HG03469 (cell line): ENCODE measurements around the gene MLLT1.

Experiments
- ATAC-seq: cut with Tn5 transposase; IDR thresholded peaks from one replicate; pipeline ENCODE4 v1.9.1; 2021; ENCODE audit warnings: mild to moderate bottlenecking, moderate library complexity, moderate number of reproducible peaks; ENCODE audit not compliant: unreplicated experiment

MLLT1 gene

DNA sequence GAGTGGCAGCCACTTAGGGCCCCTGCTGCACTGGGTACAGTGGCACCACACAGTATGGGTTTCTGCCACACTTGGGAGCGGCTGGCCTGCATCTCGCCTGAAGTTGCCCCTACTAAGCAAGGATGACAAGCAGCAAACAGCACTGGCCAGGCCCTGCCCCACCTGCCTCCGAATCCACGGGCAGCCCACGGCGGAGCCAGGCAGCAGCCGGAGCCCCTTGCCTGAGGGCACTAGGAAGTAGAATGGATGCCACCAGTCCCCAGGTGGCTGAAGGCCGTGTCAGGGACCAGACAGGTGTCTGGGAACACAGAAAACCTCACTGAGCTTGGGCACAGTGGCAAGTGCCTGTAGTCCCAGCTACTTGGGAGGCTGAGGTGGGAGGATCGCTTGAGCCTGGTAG is 19.4 kb downstream of the MLLT1 start:
- ATAC-seq: no peak

DNA sequence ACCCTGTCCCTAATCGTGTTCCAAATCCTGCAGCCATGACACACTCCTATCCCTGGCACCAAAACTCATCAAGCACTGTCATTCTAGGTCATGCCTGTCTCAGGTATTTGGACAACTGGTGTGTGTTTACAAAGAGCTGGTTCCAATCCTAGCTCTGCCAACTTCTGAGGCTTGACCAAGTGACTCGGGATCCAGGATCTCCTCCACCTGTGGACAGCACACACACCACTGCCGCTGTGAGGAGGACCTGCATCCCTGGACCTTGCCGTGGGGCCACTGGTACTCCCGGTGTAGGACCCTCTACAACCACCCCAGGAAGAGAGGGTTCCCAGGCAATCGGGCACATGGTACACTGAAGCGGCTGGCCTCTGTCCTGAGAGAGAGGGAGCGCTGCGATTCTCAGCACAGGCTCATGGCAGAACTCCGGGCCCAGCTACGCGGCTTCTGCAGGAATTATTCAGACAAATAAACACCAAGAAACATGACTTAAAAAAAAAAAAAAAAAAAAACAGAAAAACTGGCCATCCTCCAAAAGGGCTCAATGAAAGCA is 20.4 kb downstream of the MLLT1 start:
- no peak for ATAC-seq

DNA sequence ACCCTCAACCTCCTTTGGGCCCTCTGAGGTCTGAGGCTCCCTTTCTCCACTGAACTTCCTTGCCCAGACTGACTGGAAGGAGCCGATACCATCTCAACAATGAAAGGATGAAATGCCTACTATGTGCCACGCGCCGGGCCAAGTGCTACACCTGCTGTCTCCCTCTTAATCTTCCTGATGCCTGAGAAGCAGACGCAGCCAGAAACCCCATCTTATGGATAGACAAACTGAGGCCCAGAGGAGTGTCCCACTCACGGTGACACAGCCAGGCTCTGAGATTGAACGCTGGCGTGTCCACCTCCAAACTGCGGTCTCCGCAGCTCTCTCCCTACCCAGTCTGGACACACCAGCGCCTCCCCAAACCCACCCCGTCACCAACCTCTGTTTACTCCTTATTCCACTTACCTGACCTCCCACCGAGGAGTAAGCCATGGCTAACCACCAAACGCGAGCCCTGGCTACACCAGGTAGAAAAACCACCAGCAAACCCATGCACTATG is 20.9 kb downstream of the MLLT1 start:
- ATAC-seq: no peak

DNA sequence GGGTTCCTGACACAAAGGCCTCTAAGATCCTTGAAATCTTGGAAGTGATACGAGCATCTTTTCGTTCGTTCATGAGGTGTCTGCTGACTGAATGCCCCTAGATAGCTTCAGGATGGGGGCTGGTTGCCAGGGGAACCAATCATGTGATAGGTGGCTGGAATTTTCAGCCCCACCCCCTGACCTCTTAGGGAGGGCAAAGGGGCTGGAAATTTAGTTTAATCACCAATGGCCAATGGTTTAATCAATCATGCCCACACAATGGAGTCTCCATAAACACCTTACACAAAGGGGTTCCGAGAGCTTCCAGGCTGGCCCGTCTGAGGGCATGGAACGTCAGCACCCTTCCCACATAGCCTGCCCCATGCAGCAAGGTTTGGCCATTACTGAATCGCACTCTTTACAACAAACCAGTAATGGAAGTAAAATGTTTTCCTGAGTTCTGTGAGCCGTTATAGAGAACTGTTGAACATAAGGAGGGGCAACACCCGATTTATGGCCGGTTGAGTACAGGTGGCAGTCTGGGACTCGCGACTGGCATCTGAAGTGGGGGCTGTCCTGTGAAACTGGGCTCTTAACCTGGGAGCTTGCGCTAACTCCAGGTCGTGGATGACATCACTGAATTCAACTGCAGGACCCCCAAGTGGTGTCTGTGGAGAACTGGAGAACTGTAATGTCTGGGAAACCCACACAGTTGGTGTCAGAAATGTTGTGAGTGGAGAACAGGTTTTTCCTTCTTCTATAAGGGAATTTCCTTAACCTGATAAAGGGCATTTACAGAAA is 25.6 kb downstream of the MLLT1 start:
- ATAC-seq: no peak

DNA sequence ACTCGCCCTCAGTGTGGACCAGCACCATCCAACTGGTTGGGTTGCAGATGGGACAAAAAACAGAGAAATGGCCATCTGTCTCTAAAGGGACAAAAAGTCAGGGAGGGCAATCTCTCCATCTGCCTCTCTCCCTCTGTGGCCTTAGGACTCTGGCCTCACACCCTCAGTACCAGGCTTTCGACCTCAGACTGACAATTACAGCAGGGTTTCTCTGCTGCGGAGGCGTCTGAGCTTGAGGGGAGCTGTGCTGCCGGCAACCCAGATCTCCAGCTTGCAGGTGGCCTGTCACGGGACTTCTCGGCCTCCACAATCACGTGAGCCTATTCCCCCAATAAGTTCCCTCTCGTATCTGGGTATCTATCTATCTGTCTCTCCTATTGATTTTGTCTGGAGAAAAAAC is 27.7 kb downstream of the MLLT1 start:
- ATAC-seq: no peak

DNA sequence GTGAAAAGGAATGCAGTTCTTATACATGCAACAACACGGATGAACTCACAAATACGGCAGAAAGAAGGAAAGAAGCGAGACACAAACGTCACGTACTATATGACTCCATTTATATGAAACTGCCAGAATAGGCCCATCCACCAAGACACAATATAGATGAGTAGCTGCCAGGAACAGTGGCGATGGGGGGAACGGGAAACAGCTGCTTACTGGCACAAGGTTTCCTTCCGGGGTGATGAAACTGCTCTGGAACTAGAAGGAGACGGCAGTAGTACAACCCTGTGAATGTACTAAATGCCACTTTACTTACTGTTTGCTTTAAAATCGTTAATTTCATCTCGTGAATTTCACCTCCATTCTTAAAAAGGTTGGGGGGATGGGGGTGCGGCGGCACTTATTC is 28.9 kb downstream of the MLLT1 start:
- ATAC-seq: no peak

DNA sequence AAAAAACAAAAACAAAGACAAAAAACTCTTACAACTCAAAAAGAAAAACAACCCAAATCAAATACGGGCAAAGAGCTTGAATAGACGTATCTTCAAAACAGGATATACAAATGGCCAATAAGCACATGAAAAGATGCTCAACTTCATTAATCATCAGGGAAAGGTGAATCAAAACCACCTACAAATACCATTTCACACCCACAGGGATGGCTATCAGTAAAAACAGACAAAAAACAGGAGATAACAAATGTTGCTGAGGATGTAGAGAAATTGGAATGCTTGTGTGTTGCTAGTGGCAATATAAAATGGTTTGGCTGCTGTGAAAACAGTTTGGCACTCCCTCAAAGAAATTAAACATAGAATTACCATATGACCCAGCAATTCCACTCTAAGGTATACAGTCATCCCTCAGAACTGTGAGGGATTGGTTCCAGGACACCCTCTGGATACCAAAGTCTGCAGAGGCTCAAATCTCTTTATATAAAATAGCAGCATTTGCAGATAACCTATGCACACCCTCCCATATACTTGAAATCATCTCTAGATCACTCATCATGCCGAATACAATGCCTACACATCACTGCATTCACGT is 29.7 kb downstream of the MLLT1 start:
- no peak for ATAC-seq

DNA sequence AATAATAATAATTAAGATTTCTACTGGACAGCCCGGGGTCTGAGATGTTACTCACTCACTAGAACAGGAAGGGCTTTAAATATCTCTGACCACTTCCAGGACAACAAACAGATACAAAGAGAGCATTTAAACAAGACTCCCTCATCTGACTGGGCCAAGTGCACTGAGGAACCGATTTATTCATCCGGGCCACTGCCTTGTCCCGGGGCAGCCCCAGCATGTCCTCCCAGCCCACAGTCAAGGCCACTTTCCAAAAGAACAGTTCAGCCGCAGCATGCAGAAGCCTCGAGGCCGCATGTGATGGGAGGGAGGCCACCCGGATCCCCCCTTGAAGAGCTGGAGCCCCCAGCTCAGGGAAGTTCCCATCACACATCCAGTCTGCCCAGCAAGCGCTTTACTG is 30.5 kb downstream of the MLLT1 start:
- no peak for ATAC-seq

DNA sequence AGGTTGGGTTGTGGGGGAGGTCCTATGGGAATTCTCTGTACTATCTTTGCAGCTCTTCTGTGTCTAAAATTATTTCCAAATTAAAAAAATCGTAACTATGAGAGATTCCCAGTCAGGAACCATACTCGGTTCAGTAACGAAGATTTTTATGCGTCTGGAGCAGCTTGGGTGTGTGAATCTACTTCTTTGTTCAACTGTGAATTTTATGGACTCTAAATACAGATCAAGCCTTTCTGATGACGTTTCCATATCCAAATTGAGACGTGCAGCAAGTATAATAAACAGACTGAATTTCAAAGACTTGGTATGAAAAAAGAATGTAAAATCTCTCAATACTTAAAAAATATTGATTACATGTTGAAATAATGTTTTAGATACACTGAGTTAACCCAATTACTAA is 30.9 kb downstream of the MLLT1 start:
- ATAC-seq: no peak

DNA sequence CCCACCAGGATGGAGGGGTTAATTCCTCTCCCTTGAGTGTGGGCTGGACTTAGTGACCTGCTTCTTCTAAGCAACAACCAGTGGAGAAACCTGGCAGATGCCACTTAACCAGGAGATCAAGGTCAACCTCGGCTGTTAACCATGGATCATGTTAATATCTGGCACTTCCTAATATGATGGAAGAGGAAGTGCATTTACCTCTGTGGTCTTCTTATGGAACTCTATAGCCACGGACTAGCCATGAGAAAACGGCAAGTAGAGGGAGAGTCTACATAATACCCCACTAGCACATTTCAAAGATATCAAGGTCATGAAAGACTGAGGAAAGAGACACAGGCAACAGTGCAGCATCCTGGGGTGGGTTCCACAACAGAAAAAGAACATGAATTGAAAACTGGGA is 31.4 kb downstream of the MLLT1 start:
- ATAC-seq: no peak

DNA sequence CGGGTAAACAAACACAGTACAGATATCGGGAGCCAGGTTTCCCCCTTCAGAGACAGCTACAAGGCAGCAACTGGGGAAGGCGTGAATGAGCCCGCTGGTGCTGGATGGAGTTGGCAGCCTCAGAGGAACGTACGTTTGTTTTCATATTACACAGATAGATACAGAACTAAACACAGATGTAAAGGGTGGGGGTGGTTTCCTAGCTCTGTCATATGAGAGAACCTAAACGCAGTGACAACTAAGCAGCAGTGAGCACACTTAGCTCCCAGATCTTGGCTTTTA is 32.8 kb downstream of the MLLT1 start:
- ATAC-seq: no peak

DNA sequence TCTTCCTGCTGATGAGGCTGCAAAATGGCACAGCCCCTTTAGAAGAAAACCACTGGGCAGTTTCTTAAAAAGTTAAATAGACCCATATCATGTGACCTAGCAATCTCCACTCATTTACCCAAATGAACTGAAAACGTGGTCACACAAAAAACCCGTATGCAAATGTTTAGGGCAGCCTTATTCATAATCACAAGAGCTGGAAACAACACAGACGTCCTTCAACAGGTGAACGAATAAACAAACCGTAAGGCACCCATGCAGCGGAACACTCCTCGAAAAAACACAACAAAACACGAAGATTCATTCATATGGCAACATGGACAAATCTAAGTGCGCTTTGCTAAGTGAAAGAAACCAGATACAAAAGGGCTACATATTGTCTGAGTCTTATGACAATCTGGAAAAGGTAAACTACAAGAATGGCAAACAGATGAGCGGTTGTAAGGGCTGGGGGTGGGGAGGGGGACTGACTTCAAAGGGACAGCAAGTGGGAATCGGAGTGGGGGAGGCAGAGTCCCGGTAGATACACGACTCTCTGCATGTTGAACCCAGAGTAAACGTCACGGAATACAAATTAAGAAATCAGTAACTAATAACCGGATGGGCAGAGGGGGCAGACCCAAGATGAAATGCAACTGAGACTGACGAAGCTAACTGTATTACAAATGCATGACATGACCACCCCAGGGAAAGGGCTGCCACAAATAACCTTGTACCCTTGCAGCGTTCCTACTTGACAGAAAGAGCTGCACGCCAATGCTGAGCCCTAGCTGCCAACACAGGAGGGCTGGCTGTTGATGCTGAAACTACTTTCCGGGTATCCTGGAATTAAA is 33.4 kb downstream of the MLLT1 start:
- no peak for ATAC-seq

DNA sequence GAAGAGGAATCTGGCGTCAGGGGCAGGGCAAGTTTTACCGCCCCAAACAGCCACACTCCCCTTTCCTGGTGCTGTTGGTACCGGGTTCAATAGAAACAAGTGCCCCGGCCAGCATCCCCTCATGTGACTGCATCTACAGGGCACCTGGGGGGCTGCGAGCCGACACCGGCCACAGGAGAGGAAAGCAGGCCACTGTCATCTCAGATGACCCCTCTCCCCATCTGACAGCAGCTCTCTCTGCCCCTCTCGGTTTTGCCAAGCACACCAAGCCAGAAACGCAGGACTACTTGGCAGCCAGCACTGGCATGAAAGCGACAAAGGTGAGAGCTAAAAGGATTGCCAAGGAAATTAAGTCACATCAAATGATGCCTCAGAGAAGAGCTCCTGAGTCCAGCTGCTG is 37.1 kb downstream of the MLLT1 start:
- no peak for ATAC-seq

DNA sequence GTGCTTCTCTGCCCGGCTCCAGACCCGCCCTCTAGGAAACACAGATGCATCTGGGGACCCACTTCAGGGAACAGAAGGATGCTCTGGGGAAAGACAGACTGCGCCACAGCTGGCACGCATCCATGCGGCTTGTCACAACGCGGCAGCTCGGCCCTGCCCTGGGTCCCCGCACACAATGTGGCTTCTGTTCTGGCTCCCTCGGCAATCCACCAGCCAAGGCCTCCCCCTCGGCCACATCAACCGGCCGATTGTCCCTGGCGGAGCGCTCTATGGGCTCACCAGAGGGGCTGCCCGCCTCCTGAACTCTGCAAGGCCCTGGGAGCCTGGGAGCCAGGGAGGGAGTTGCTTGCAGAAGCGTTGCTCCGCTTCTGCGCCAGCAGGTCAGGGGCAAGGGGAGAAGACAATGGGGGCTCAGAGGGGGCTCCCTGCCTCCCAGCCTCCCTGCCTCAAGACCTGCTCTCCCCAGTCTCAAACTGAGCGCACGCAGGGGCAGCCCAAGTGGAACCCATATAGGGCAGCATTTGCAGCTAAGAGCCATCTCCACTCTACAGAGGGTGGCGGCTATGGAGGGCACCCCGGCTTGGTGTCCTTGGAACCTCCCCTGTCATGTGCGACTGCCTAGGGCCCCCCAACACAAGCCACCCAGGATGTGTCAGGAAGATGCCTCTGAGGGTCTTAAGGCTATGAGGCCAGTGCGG is 37.9 kb downstream of the MLLT1 start:
- no peak for ATAC-seq

DNA sequence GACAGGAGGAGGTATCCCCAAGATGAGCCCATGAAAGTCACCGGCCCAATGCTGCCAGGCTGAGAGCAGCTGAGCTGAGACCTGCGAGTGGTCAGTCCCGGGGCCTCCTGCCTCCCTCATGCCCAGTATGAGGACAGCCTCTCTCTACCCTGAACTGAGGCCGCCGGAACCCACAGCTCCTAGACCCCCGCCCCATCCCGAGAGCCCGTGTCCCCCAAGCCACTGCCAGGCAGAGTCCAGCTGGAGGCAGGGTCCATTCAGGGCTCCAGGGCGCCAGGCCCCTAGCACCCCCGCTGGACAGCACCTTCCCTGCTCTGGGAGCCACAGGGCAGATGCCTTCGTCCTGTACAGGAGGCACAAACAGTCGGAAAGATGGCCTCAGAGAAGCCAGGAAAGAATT is 38.7 kb downstream of the MLLT1 start:
- no peak for ATAC-seq

DNA sequence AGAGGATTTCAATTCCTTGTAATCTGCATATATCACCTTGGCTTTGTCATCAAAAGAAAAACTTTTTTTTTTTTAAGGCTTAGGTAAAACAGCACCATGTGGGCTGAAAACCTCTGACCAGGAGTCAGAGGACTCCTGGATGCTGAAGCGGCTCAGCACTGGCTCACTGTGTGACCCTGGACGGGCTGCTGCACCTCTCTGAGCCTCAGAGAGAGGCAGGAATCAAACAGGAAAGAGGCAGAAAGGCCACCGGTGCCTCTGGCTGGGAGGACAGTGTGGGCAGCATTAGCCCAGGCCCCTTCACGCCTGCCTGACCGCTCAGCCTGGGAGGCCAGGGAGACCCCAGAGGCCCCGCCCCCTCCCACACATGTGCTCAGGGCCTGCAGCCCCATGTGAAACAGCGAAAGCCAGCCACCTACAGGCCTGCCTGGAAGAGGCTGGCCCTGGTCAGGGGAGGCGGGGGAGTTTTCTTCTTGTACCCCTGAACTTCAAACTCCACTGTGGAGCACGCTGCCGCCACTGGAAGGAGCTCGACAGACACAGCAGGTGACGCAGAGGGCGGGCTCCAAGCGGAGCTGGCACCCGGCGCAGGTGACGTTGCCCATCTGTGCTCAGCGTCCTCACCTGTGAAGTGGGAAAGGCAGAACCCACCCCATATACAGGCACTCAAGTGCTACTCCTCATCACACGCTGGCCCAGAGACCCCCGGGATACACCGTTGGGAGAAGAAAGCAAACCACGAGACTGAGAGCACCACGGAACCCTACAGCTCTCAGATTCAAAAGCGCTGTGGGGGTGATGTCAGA is 39.7 kb downstream of the MLLT1 start:
- ATAC-seq: no peak

DNA sequence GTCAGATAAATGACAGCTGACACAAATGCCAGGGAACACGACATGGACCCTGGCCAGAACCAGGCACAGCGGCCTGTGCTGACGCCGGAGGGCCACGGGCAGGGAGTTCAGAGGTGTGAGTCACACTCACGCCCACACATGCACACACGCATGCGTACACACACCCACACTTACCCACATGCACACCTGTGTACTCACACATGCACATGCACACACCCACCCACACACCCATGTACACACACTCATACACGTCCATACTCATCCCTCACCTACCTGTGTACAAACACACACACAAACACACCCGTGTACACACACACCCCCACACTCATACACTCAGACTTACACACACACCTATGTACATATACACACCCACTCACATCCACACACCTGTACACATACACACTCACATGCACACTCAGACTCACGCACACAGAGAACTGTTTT is 40.4 kb downstream of the MLLT1 start:
- ATAC-seq: no peak

DNA sequence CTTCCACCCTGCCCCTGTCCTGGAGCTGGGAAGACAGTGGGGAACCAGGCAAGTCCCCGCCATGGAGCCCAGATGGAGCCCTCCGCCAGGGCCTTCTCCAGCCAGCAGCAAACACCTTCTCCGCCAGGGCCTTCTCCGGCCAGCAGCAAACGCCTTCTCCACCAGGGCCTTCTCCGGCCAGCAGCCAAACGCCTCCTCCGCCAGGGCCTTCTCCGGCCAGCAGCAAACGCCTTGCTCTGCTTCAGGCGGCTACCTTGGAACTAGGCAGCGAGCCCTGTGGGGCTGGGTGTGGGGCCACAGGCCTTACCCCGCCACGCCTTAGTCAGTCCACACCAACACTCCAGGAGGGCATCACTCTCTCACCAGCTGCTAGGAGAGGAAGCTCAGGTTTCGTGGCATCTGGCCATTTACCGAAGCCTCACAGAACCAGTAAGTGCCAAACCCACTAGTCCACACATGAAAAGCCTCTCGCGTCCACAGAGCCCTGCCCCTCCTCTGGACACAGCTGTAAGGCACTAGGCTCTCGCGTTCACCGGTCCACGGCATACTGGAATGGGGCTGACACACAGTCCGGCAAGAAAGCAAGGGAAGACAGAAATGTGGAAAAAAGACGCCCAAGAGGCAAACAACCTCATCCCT is 41.0 kb downstream of the MLLT1 start:
- no peak for ATAC-seq

DNA sequence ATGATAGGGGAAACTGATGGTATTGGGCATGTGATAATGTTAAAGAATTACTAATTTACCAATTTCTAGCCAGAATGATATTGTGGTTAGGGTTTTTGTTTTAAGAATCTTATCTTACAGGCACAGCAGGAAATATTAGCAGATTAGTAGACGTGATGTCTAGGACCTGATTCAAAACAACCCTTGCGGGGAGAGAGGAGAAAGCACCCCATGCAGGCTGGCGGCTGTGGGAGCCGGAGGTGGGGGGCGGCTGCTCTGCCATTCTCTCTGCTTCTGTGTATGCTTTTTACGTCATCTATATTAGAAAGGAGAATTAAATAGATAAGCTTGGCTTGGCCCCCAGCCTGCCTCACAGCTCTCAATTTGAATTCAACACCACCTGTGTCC is 41.5 kb downstream of the MLLT1 start:
- no peak for ATAC-seq
